ENCODE measurements around the gene FLYWCH2. TPM values are rescaled to one million over a fixed set of nuclear protein-coding genes. Genes with fewer than 3 reads are reported as not detected.

FLYWCH2 gene
- total RNA-seq, 1 experiment from 2014 or later = 24.4 TPM

DNA sequence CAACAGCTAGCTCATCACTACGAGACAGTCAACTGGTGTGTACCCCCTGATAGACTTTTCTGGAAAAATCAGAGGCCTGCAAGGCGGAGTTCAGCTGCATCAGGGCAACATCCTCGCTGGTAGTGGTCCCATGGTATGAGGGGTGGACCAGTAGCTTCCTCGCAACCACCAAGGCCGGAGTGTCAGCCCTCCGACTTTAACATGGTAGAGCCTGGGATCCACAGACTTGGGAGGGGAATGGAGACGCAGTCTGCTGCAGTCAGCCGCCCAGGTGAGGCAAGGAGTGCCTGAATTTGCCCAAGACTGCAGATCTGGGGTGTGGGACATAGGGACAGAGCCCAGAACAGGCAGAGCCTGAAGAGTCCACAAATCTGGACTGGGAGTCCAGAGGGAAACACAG lies 39.5 kb upstream of the FLYWCH2 start:
- no peaks in the 10 kb centered on the region for H3K36me3 Mint-ChIP-seq (ENCODE audit: insufficient read depth, unreplicated experiment)
- ChIA-PET CTCF (no interaction called here), POLR2A (no interaction called here)
- H3K27ac Mint-ChIP-seq (ENCODE audit: low read depth, unreplicated experiment) = no peak overlapping the region
- no peaks in the 10 kb centered on the region for H3K27me3 Mint-ChIP-seq (ENCODE audit: insufficient read depth, unreplicated experiment)
- no TSS peak for BruUV-seq (replicated peaks)
- peaks cover 11% of the 10 kb centered on the region for H3K4me1 Mint-ChIP-seq (ENCODE audit: insufficient read depth, unreplicated experiment)
- intact Hi-C loops (cut with micrococcal nuclease) = no loop called here
- TF ChIP-seq, protein P1, sequence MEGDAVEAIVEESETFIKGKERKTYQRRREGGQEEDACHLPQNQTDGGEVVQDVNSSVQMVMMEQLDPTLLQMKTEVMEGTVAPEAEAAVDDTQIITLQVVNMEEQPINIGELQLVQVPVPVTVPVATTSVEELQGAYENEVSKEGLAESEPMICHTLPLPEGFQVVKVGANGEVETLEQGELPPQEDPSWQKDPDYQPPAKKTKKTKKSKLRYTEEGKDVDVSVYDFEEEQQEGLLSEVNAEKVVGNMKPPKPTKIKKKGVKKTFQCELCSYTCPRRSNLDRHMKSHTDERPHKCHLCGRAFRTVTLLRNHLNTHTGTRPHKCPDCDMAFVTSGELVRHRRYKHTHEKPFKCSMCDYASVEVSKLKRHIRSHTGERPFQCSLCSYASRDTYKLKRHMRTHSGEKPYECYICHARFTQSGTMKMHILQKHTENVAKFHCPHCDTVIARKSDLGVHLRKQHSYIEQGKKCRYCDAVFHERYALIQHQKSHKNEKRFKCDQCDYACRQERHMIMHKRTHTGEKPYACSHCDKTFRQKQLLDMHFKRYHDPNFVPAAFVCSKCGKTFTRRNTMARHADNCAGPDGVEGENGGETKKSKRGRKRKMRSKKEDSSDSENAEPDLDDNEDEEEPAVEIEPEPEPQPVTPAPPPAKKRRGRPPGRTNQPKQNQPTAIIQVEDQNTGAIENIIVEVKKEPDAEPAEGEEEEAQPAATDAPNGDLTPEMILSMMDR (IDR thresholded peaks at IDR 0.05; ENCODE audit: unreplicated experiment) = no peak
- no peak for DNase-seq (ENCODE audit: unreplicated experiment)
- no peak overlapping the region for H3K4me3 Mint-ChIP-seq (ENCODE audit: unreplicated experiment)
- no peaks in the 10 kb centered on the region for H3K9me3 Mint-ChIP-seq (ENCODE audit: unreplicated experiment)

DNA sequence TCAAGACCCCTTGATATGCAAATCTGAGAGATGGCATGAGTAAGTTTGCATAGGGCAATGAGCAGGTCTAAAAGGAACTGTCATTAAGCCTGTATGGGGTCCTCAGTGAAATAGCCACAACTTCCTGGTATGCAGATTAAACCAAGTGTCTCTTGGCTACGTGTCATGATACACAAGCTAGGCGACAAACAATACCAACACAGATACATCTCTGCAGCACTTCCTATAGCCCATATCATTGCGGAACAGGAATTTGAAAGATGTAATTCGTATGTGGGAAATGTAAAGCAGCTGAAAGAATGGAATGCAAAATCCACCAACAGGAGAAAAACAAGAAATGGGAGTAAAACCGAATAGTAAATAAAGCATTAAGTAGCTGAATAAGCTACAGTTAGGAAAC lies 37.9 kb upstream of the FLYWCH2 start:
- H3K27me3 Mint-ChIP-seq (ENCODE audit: insufficient read depth, unreplicated experiment) = peaks cover 13% of the 10 kb centered on the region
- DNase-seq (ENCODE audit: unreplicated experiment) = no peak
- CTCF ChIA-PET = interaction anchor here (0.5 to 1.1 kb wide), 3 partner anchors 22 to 55 kb away, joined by 3 to 9 read pairs (median 7); no protein-coding TSS in a partner anchor
- no peaks in the 10 kb centered on the region for H3K36me3 Mint-ChIP-seq (ENCODE audit: insufficient read depth, unreplicated experiment)
- TF ChIP-seq, protein P1 (IDR thresholded peaks at IDR 0.05; ENCODE audit: unreplicated experiment) = no peak
- no TSS peak for BruUV-seq (replicated peaks)
- no peaks in the 10 kb centered on the region for H3K9me3 Mint-ChIP-seq (ENCODE audit: unreplicated experiment)
- no peak overlapping the region for H3K4me3 Mint-ChIP-seq (ENCODE audit: unreplicated experiment)
- no peak overlapping the region for H3K27ac Mint-ChIP-seq (ENCODE audit: low read depth, unreplicated experiment)
- intact Hi-C loops (cut with micrococcal nuclease) = no loop called here
- H3K4me1 Mint-ChIP-seq (ENCODE audit: insufficient read depth, unreplicated experiment) = peaks cover 11% of the 10 kb centered on the region
- POLR2A ChIA-PET = interaction anchor here (0.8 to 1.5 kb wide), 3 partner anchors 9 to 68 kb away, joined by 3 to 6 read pairs (median 4); no protein-coding TSS in a partner anchor

DNA sequence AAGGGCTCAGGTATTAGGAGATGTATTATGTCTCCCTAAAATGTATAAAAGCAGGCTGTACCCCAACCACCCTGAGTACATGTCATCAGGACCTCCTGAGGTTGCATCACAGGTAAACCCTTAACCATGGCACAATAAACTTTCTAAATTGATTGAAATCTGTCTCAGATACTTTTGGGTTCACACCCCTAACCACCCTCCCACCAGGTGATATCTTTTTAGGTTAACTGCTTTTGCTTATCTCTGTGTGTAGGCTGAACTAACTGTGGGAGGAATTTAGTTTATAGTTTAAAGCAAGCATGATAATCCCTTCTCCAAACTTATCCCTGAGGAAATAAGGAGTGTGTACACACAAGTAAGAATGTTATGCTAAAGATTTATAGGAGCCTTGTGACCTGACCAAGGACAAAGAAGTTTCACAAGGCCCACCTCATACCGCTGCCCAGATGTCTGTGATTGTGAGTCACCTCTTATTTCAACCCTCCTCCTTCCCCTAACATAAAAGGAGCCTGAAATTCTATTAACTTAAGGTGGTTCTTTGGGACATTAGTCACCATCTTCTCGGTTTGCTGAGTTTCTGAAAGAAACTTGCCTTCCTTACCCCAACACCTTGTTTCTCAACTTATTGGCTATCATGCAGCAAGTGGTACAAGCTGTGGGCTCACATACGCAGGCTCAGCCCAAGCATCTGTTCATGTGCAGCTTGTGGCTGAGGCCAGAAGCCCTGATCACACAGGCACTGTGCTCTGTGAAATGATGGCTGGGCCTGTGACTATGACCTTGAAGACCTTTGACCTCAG lies 36.3 kb upstream of the FLYWCH2 start:
- intact Hi-C loops (cut with micrococcal nuclease) = no loop called here
- DNase-seq (ENCODE audit: unreplicated experiment) = peak; percentile 75
- Mint-ChIP-seq H3K36me3 (ENCODE audit: insufficient read depth, unreplicated experiment) (no peaks in the 10 kb centered on the region), H3K9me3 (ENCODE audit: unreplicated experiment) (no peaks in the 10 kb centered on the region), H3K4me1 (ENCODE audit: insufficient read depth, unreplicated experiment) (peaks cover 11% of the 10 kb centered on the region), H3K27ac (ENCODE audit: low read depth, unreplicated experiment) (peak overlapping the region; percentile 80), H3K27me3 (ENCODE audit: insufficient read depth, unreplicated experiment) (peaks cover 13% of the 10 kb centered on the region), H3K4me3 (ENCODE audit: unreplicated experiment) (peak overlapping the region; percentile 13)
- ChIA-PET CTCF (interaction anchor here (0.7 kb wide), 1 partner anchor 831 kb away, joined by 3 read pairs; no protein-coding TSS in a partner anchor), POLR2A (interaction anchor here (0.8 to 0.9 kb wide), 2 partner anchors 22 to 48 kb away, joined by 3 read pairs; partner anchors contain the start of gene PRSS41)
- TF ChIP-seq, protein P1 (IDR thresholded peaks at IDR 0.05; ENCODE audit: unreplicated experiment) = no peak
- BruUV-seq (replicated peaks) = no TSS peak

DNA sequence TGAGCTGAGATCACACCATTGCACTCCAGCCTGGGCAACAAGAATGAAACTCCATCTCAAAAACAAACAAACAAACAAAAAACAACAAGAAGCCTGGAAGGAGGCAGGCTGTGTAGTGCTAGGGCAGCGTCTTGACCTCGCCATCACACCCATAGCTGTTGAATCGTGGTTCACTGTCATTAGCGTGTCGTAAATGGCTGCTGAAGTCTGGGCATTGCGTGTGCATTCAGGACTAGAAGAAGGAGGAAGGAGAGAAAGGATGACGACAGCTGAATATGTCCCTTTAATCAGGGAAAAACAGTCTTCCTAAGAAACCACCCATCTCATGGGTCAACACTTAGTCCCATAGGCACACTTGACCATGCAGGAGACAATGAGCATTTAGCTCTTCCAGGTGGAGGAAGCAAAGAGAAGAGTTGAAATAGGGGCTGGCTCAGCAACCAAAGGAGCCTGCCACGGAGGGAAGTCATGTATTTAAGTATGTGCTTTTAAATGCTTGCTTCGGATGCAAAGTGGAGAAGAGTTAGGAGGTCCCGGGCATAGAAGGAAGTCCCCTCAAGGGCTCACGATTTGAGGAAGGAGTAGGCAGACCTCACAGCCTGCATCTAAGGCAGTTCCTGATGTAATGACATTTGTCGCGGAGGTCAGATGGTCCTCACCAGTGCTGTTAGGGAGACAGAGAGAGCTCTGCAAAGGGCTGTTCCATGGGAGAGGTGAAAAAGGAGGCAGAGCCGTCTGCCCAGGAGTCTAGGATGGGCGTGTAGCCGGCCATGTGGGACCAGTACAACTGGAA lies 33.9 kb upstream of the FLYWCH2 start:
- ChIA-PET CTCF (no interaction called here), POLR2A (interaction anchor here (0.6 kb wide), 1 partner anchor 98 kb away, joined by 3 read pairs; no protein-coding TSS in a partner anchor)
- no peak for DNase-seq (ENCODE audit: unreplicated experiment)
- no peak overlapping the region for H3K27ac Mint-ChIP-seq (ENCODE audit: low read depth, unreplicated experiment)
- intact Hi-C loops (cut with micrococcal nuclease) = no loop called here
- no peak overlapping the region for H3K4me3 Mint-ChIP-seq (ENCODE audit: unreplicated experiment)
- TF ChIP-seq, protein P1 (IDR thresholded peaks at IDR 0.05; ENCODE audit: unreplicated experiment) = no peak
- no TSS peak for BruUV-seq (replicated peaks)
- no peaks in the 10 kb centered on the region for H3K36me3 Mint-ChIP-seq (ENCODE audit: insufficient read depth, unreplicated experiment)
- H3K27me3 Mint-ChIP-seq (ENCODE audit: insufficient read depth, unreplicated experiment) = peaks cover 13% of the 10 kb centered on the region
- H3K9me3 Mint-ChIP-seq (ENCODE audit: unreplicated experiment) = peaks cover 3% of the 10 kb centered on the region
- peaks cover 11% of the 10 kb centered on the region for H3K4me1 Mint-ChIP-seq (ENCODE audit: insufficient read depth, unreplicated experiment)
